Medulla oblongata (tissue), 1 donor: ENCODE results near the gene METTL1.

Source experiments
- DNase-seq: peaks from one replicate; pipeline ENCODE4 v3.0.0-alpha.2; 2015; ENCODE audit errors: extremely low spot score

The METTL1 gene

DNA sequence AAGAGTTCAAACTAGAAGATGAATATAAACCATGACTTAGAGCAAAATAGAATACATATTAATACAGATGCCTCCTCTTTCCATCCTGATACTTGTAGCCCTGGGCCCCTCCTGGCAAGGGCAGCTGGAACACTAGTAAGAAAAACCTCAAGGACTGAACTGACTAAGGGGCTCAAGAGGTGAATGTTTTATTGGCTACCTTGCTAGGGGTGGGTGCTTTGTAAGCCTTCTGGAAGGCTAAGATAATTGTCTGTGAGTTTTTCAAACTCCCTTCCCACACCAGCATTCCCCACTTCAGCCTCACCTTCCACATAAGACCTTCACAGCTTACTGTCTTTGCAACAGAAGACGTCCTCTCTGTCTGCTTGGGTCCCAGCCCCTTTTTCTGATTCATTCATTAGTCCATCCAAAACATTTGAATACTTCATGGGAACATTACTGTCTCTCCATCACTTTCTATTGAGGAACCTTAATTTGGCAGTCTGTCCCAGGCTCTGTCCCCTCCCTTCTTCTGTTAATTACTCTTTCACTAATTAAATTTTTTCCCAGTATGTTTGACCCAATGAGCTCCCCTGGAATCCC lies 18.1 kb downstream of the METTL1 start:
- no peak for DNase-seq

DNA sequence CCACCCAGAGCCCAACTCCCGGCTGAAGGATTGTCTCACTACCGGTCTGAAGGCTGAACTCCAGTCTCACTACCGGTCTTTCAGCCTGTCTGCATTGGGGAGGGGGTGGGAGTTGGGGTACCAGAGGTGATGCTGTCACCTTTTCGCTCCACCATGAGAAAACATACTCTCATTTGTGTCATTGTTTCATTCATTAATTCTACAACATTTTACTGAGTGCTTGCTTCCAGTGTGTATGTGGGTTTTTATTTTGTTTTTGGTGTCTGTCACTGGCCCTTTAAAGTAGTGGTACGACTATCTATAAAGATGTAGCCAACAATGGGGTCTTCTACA lies 19.3 kb downstream of the METTL1 start:
- no peak for DNase-seq

DNA sequence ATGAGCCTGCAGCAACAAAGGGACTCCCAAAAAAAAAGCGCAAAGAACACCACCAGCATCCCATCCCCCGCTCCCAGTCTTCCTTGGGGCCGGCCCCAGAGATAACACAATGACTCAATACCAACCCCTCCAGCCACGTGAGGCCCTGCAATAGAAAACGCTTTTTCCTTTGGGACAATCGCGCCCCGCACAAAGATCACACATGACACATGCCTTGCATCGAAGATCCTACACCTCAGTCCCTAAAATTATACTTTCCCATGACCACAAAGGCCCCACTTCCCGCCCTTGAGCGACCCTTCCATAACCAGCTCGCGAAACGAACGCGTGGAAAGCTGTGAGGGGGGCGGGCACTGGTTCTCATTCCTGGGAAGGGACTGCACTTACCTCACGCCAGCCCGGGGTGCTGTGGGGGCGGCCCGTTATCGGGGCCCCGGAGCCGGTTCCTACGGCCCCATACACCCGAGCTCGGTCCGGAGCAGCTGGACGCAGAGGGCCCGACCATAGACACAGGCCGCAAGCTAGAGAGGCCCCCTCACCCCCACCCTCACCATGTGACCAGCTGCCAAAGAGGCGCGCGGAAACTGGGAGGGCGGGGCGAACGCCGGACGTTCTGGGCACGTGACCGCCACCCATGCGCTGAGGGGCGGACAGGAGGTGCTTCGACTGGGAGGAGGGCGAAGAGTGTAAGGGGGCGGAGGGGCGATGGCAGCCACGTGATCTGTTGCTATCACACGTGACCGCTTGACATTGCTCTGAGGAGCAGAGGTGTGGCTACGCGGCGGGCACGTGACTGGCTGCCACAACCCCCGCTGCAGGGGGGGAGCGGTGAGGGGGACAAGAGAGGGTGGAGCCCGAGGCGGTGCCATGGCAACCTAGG lies 19.9 kb downstream of the METTL1 start, which contains the start of gene CDK4:
Gene CDK4 (minus strand): TSS at position 523 of the 880 bp plus-strand sequence. CDS start 593 bp downstream, outside the sequence.
- peak; percentile 99 for DNase-seq

DNA sequence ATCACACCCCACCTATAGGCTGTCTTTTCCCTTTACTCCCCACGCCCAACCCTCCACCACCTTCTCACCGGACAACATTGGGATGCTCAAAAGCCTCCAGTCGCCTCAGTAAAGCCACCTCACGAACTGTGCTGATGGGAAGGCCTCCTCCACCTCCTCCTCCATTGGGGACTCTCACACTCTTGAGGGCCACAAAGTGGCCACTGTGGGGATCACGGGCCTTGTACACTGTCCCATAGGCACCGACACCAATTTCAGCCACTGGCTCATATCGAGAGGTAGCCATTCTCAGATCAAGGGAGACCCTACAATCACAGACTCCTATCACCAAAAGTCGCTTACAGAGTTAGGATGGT lies 20.5 kb downstream of the METTL1 start:
- peak; percentile 27 for DNase-seq

DNA sequence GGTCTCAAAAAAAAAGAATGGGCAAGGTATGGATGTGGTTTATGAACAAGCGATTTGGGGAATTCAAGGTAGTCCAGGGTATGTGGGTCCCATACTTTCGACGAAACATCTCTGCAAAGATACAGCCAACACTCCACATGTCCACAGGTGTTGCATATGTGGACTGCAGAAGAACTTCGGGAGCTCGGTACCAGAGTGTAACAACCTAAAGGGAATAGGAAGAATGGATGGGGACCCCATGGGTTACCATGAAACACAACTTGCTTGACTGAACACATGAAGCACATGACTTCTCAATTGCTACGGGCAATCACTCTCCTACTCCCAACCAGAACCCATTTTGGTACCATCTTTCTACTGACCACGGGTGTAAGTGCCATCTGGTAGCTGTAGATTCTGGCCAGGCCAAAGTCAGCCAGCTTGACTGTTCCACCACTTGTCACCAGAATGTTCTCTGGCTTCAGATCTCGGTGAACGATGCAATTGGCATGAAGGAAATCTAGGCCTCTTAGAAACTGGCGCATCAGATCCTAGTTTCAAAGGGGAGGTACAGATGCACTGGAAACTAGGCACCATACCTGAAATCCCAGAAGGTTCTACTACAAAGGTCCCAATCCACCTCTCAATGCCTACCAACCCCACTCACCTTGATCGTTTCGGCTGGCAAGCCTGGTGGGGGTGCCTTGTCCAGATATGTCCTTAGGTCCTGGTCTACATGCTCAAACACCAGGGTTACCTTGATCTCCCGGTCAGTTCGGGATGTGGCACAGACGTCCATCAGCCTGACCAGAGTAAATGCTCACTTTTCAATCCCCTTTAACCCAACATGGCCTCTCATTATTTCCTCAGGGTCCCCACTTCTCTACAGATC lies 21.1 kb downstream of the METTL1 start:
- no peak for DNase-seq

DNA sequence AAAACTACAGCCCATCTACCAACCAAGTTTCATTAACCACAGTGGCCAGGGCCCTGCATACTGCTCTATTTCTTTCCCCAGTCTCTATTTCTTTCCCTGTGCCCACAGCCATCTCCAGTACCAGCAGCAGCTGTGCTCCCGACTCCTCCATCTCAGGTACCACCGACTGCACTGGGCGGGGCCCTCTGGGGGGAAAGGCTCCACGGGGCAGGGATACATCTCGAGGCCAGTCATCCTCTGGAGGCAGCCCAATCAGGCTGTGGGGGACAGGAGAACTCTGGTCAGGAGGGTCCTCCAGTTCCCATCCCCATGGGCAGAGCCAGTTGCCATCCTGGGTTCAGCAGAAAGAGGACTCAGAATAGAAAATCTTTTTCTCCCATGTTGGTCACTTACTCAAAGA lies 22.8 kb downstream of the METTL1 start:
- no peak for DNase-seq

DNA sequence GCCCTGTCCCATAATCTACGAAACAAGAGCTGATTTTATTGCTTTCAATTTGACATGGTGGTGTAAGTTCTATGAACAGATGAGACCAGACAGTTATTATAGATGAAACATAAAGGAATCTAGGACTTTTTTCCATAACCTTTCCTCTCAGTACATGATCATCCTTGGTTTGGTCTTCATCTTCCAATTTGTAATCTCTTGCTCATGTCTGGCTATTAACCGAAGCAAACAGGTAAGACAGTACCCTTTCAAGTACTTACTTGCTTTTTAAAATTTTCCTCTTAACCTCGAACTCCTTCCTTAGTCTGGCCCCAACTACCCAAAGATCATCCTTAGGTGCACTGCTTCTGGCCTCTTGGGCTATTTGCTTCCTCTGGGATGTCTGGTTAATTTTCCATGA lies 25.9 kb downstream of the METTL1 start:
- DNase-seq, result no peak

DNA sequence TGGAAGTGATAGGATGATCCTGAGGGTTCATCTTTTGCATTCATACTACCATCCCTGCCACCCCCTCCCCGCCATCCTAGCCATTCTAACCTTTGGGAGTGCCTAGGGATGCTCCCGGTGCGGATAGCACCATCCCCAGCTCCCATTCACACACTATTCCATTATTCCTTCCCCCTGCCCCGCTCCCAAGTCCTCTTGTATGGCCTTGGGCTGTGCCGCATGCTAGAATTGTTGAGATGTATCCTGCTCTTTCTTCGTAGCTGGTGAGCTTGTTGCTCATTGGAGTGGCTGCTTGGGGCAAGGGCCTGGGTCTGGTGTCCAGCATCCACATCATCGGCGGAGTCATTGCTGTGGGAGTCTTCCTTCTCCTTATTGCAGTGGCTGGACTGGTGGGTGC lies 26.4 kb downstream of the METTL1 start:
- DNase-seq, result no peak

DNA sequence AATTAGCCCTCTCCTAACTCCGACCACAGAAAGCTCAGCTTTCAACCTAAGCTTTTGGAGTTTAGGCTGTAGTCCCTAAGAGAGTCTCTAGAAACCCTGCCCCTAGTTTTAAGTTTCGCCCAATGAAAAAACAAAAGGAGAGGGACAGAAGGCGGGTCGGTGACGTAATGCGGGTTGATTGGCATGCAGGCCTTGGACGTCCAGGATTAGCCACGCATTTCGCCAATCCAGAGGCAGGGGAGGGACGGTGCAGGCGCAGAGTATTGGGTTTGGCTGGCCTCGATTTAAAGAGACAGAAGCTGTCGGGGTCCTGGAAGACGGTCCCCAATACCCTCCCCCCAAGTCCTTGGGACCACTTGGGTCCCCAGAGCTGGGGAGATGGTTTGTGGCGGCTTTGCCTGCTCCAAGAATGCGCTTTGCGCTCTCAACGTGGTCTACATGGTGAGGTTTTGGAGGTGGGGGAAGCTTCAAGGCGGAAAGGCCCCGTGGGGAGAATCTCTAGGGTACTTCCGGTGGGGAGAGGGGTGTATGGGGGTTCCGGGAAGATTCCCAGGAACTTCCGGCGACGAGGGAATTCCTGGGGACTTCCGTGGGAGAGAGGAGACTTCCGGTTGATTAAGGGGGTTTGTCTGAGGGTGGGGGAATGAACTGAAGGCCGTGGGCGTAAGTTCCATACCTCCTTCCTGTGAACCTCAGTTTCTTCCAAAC lies 27.0 kb downstream of the METTL1 start, which contains the start of gene TSPAN31:
Gene TSPAN31 (plus strand): TSS at position 263 of the 708 bp plus-strand sequence. CDS start 116 bp downstream, at position 379.
- peak; percentile 99 for DNase-seq

DNA sequence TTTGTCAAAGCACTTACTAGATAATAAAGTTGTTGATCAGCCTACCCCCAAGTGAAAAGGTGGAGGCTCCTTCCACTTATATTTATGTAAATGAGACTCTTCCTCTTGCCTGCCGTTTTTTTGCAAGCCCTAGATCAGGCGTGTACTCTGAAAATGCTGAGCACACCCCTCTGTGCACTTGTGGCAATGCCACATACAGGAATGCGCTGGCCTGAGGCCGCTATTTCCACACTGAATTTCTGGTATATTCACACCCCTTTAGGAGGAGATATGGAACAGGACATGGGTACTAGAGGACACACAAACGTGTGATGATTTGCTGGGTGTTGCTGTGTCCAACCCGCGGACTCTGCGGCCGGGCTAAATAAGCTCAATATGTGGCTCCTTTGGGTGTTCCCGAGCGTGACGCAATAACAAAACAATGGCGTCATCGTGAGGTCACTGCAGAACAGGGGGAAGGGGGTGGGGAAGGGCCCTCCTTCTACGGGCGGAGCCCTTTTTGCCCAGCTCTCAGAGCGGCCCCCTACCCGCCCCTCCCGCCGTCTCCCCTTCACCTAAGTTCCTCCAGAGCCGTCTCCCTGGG lies 27.6 kb downstream of the METTL1 start:
- DNase-seq, result no peak

DNA sequence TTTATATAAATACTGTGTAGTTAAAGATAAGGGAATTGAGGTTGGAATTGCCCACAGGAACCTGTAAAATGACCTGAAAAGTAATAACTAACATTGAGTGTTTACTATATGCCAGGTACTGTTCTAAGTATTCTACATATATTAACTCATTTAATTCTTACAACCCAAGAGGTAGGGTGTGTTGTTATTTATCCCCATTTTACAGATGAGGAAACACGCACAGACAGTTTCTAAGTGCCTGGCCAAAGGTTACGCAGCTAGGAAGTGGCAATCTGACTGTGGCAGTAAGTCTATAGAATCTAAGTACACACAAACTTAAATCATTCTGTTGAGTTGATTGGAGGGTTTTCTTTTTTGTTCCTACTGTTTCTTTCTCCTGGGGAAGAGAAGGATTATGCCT lies 28.1 kb downstream of the METTL1 start:
- no peak for DNase-seq

DNA sequence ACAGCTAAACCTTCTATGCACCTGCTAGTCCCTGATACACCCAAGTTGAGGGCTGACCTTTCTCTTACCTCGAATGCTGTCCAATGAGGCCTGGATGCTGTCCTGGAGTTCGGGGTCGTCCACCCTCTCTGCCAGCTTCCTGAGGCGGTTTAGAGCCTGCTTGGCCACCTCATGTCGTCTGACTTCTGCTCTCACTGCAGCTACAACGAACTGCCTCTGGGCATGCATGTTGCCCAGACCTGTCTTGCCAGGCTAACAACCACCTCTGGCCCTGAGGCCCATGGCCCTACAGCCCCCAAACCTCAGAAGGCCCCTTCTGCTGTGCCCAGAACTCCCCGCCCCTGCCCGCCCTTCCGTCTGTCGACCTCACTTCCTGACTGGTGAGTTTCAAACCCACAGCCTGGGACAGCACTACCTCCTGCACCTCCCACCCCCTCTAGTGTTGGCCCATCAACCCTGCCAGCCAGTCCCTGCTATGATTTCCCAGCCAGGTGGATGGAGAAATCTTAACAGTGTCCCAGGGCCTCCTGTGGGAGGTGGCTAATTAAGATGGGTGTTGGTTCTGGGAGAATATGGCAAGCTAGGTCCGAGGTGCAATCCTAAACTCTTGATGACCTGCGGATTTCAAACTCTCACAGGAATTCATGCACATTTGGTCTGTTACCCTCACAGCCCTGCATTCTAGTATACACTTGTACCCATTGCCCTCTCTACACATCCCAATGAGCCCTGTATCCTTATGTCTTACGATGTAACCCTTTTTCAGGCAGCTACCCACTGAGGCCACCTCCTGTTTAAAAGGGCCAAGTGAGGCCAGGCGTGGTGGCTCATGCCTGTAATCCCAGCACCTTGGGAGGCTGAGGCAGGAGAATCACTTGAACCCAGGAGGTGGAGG lies 29.8 kb downstream of the METTL1 start:
- DNase-seq, result no peak

DNA sequence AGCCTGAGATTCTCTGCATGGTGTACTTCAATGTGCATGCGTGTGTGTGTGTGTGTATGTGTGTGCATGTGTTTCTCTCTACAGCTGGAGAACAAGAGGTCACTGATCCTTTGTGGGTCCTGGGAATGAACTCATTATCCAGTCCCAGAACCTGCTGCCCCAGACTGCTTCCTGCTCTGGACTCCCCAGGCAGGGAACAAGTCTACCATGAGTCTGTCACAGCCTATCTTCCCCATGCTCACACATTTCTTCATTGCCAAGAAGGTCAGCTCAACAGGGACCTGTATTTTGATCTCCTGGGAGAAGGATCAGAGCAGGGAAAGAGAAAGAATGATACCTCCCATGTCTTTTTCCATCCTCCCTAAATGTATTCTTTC lies 30.5 kb downstream of the METTL1 start:
- no peak for DNase-seq

DNA sequence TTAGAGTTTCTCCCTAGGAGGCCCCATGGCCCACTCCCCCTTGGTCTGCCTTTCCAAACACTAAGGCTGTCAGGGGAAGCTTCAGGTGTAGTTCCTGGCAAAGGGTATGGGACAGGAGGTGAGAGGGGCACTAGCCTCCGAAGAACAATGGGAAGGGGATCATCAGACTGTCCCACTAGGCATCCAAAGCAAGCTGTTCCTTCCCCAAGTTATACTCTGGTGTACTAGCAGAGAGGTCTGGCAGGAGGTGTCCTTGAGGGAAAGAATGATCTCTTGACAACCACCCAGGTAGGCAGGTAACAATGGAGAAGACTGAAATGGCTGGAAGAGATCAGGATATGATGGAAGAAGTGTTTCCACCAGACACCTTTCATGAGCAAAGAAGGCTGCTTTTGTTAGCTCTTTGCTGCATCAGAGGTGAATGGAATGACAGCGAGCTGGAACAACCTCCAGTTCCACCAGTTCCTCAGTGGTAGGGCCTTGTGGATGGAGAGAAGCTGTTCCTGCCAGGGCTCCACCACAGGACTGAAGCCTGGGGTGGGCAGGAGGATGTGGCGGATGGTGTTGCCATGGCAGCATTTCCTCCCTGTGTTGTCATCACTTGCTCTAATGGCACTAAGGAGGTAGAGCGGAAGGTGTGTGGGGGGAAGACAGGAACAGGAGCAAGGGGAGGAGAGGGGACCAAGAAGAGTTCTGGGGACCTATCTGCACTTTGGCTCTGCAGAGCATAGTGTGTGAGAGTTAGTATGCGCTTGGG lies 31.1 kb downstream of the METTL1 start:
- DNase-seq, result no peak

DNA sequence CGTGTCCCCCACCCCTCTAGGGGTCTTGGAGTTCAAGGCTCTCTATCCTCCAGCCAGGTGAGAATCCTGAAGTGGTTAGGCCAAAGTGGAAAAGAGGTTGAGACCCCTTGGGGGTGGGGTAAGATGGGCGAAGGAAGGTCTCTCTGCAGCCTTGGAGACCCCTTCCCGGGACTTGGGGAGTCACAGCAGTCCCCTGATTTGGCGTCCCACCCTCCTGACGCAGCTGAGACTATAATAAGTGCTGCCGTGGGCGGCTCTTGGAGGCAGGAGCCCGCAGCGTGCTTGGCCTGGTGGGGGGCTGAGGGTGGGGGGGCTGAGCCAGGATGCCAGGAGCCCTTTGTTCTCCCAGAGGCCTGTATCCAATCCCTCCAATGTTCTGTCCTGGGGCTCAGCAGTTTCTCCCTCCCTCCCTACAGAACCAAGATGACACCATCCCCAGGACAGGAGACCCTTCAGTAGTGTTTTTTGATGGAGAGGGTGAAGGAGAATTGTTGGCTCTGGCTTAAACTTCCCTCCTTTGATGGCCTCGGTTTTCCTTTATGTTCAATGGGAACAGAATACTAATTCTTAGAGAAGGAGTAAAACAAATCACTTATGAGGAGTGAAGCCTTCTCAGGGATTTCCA lies 31.9 kb downstream of the METTL1 start:
- DNase-seq, result no peak

DNA sequence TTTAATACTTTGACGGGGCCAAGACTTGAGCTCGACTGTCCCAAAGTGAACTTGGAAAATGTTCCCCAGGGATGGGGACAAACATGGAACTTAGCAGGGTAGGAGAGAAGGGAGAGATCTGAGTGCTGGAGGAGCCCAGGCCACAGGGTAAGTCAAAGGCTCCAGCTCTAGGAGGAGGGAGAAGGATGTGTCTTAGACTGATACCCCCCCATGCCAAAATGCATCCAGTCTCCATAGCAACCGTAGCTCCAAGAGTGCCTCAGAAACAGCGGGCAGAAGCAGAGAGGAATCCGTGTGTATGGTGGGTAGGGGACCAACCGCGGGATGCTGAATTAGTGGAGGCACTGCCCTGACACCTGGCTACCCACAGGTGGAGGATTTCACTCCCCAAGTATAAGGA lies 32.5 kb downstream of the METTL1 start:
- DNase-seq, result no peak

DNA sequence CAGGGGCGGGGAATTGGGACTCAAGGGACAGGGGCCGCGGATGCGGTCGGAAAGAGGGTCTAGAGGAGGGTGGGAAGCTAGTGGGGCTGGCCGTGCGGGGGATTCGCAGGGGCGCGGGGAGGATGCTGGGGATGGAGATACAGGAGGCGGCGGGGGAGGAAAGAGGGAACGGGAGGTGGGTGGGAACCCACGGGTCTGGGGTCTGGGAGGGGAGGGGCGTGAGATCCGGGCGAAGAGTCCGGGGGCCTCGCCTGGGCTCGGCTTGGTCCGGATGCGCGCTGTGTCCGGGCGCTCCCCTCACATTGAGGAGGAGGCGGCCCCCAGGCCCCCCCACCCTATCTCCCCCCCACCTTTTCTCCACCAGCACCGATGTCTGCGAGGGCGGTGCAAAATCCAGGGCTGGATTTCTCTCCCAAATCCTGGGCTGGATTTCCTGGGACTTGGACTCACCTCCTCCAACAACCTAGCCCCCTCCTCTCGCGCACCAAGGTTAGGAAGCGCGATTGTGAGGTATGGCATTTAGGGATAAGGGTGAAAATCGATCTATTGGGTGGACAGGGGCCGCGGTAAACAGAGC lies 33.2 kb downstream of the METTL1 start, which contains the start of gene AGAP2:
Gene AGAP2 (minus strand): TSS at position 82 of the 577 bp plus-strand sequence. CDS start 496 bp downstream, outside the sequence.
- no peak for DNase-seq
